ENCODE data around the gene CCDC152.

GRCh38 chr5:42825422-42826148 lies 69.0 kb downstream of the CCDC152 start:
- TF ChIP-seq EZH2 (conservative IDR thresholded peaks at IDR 0.05; ENCODE audit: low read depth, low read length): no peak
- no peak for TF ChIP-seq NR1H2 (CRISPR knock-in tag; IDR thresholded peaks at IDR 0.05; ENCODE audit: borderline replicate concordance, low read depth)
- TF ChIP-seq ZNF781 (CRISPR knock-in tag; IDR thresholded peaks at IDR 0.05; ENCODE audit: borderline replicate concordance, not compliant biosample characterization): no peak
- no peak for TF ChIP-seq TFE3 (CRISPR knock-in tag; IDR thresholded peaks at IDR 0.05)
- no peak for TF ChIP-seq CTCF (CRISPR knock-in tag; IDR thresholded peaks at IDR 0.05)
- TF ChIP-seq USF2 (IDR thresholded peaks at IDR 0.05; ENCODE audit: low read depth, low read length): no peak
- TF ChIP-seq USF2 (CRISPR knock-in tag; IDR thresholded peaks at IDR 0.05; ENCODE audit: borderline replicate concordance): no peak
- TF ChIP-seq AKNA (CRISPR knock-in tag; IDR thresholded peaks at IDR 0.05; ENCODE audit: borderline replicate concordance): no peak
- no peak for TF ChIP-seq CAMTA2 (CRISPR knock-in tag; IDR thresholded peaks at IDR 0.05; ENCODE audit: borderline replicate concordance)
- peak; percentile 59 for TF ChIP-seq POLR2AphosphoS5 (IDR thresholded peaks at IDR 0.05; ENCODE audit: low read depth, low read length)
- TF ChIP-seq GATAD1 (CRISPR knock-in tag; IDR thresholded peaks at IDR 0.05): no peak
- no peak for TF ChIP-seq ZNF263 (CRISPR knock-in tag; IDR thresholded peaks at IDR 0.05)
- TF ChIP-seq POLR2A (IDR thresholded peaks at IDR 0.05; ENCODE audit: insufficient read depth in 1 of 2, low read depth in 2 of 2, low read length in 2 of 2): no peak; a peak in 1 of 4 replicates
- TF ChIP-seq ZNF775 (CRISPR knock-in tag; IDR thresholded peaks at IDR 0.05; ENCODE audit: borderline replicate concordance): no peak

All from HepG2 (cell line).